Endometrium (tissue), 2 donors: ENCODE data around the gene ZIC2.
"Not testable (repeated sequence)": the region's sequence is repeated elsewhere in the genome, so short reads cannot be mapped to it uniquely, and the experiment has no call there.

Source experiments
- FAIRE-seq: peaks from 2 replicates; lab custom pipeline; 2012; peaks lifted over from hg19 to GRCh38; lab: Jason Lieb, UNC
- donor health status: control.
- donor health status: control.

The ZIC2 gene

DNA sequence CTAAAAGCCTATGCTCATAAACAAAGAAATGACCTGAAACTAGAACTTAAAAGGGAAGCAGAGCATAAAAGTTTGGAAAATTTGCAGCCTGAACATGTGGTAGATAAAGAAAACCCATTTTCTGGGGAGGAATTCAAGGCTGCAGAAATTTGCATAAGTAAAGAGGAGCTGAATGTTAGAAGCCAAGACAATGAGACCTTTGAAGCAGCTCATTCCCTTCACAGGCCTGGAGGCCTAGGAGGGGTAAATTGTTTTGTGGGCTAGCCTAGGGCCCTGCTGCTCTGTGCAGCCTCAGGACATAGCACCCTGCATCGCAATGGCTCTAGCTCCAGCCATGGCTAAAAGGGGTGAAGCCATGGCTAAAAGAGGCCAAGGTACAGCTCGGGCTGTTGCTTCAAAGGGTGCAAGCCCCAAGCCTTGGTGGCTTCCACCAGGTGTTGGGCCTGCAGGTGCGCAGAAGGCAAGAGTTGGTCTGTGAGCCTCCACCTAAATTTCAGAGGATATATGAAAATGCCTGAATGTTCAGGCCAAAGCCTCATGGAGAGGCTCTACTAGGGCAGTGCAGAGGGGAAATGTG lies 38.3 kb downstream of the ZIC2 start:
- no peak for FAIRE-seq

DNA sequence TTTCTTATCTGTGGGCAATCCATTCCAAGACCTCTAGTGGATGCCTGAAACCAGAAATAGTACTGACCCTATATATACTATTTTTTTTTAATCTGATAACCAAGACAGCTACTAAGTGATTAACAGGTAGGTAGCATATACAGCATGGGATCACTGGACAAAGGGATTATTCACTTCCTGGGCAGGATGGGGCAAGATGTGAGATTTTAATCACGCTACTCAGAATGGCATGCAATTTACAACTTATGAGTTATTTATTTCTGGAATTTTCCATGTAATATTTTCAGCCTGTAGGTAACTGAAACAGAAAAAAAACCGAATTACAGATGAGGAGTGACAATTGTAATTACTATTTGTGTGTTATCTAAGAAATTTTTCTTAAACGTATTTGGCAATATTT lies 41.2 kb downstream of the ZIC2 start:
- no peak for FAIRE-seq

DNA sequence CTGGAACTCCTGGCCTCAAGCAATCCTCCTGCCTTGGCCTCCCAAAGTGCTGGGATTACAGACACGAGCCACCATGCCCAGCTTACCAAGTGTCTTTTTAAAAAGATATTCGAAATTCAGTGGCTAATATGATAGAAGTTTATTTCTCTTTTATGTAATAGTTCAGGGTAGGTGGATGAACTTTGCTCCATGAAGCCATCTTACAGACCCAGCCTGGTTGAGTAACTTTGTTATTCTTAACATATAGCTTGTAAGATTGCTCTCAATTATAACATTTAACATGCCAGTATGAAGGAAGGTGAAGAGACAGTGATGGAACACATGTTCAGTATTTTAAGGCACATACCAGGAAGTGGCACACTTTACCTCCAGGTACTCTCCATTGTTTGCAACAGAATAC lies 42.4 kb downstream of the ZIC2 start:
- FAIRE-seq, result no peak

DNA sequence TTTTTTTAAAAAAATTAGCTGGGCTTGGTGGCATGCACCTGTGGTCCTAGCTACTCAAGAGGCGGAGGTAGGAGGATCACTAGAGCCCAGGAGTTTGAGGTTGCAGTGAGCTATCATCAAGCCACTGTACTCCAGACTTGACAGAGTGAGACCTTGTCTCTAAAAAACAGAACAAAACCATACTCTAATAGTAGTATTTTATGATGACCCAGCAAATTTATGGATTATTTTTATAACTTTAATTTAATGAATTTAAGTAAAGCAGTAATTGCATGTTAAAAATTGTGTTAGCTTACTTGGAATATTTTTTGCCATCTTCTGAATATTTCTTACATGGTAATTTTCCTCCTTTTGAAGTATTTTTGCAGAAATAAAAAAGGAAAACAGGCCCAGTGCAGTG lies 48.3 kb downstream of the ZIC2 start:
- FAIRE-seq, result no peak

DNA sequence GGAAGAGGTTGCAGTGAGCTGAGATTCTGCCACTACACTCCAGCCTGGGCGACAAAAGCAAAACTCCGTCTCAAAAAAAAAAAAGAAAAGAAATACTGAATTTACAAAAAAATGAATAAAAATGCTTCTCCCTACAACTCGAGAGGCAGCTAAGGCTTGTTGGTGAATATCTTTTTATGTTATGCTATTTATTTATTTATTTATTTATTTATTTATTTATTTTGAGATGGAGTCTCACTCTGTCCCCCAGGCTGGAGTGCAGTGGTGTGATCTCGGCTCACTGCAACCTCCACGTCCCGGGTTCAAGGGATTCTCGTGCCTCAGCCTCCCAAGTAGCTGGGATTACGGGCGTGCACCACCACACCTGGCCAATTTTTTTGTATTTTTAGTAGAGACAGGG lies 51.1 kb downstream of the ZIC2 start:
- not testable (repeated sequence) for FAIRE-seq

DNA sequence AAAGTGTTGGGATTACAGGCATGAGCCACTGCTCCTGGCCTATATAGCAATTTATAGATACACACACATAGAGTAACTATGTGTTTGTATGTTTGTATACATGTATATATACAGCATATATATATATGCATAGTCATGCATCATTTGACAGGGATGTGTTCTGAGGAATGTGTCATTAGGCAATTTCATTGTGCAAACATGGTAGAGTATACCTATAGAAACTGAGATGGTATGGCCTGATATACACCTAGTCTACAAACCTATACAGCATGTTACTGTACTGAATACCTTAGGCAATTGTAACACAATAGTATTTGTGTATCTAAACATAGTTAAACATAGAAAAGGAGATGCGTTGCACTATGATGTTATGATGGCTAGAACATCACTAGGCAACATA lies 54.4 kb downstream of the ZIC2 start:
- FAIRE-seq, result no peak
